HG02763 (cell line): ENCODE results near the gene PNCK.
"Not testable (repeated sequence)": the region's sequence is repeated elsewhere in the genome, so short reads cannot be mapped to it uniquely, and the experiment has no call there.

ENCODE experiments used
- ATAC-seq: cut with Tn5 transposase; IDR thresholded peaks from one replicate; pipeline ENCODE4 v1.9.1; 2021; ENCODE audit warnings: mild to moderate bottlenecking, moderate library complexity; ENCODE audit not compliant: unreplicated experiment

The PNCK gene

GRCh38 chrX:153673428-153674218 lies at the start of gene PNCK:
Gene PNCK (minus strand): TSS chrX:153673813. CDS start chrX:153673076, 737 bp downstream.
- no peak for ATAC-seq

DNA sequence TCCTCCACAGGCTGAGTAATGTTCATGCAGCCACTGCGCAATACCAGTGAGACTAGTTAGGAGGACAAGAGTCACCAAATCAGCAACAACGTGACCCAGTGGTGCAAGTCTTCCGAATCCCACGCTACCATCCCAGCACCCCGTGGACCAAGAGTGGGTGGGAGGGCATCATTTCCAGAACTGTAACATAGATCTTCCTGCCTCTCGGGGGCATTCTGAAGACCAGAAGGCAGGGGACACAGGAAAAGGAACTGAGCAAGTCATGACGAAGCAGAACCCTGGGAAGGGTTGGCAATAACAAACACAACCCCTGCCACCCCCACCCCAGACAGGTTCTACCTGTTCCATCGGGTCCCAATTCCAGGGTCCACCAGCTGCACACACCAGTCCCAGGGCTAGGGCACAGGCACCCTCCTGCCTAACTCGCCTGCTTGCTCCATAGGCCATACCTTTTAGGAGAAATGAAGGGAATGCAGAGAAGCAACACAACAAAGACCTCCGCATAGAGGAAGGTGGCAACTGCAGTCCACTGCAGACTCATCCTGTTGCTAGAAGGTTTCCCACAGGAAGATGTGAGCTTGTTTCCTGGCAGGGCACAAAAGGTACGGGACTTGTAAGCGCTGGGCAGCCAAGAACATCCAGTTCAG lies 49.2 kb upstream of the PNCK start:
- ATAC-seq = no peak

- no peak for ATAC-seq
Measured at GRCh38 chrX:153719701-153720100, 46.1 kb upstream of the PNCK start.

DNA sequence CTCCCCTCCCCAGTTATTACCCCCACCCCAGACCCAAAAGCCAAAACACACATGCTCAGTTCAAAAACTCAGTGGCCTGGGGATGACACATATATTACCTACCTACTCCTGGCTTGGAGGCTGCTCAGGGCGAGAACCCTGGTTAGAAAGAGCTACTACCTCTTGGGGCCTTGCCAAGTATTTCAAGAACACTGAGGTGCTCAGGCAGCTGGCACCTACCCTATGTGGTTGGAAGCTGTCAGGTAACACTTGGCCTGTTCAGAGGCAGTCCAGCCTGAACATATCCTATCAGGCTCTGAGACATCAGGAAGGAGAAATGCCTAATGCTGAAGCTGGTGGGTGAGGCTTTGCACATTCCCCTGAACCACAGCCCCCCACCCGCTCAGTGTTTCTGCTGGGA lies 45.6 kb upstream of the PNCK start:
- ATAC-seq = no peak

DNA sequence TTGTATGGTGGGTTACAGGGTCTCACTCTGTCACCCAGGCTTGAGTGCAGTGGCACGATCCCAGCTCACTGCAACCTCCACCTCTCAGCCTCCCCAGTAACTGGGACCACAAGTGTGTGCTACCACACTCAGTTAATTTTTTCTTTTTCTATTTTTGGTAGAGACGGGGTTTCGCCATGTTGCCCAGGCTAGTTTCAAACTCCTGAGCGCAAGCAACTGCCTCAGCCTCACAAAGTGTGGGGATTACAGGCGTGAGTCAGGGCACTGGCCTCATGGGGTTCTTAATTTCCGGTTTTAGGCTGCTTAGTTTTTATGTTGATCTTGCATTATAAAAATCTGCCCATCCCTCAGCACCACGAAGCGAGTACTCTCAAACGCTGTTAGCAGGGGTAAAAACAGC lies 43.8 kb upstream of the PNCK start:
- no peak for ATAC-seq

DNA sequence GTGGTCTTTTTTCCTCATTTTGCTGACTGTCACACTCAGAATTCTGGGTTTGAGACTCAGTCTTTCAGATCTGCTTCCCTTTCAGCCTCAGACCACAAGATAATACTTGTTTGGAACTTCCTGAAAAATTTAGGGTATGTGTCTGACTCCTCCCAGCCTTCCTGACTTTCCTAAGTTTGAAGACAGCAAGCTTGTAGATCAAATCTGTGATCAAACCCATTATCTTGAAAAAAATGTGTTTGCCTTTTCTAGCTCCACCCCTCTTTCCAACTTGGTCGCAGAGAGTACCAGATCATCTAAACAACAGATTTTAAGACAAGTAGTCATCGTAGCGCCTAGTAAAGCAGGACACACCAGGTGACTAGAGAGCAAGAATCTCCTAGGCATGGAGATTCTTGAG lies 40.6 kb upstream of the PNCK start:
- ATAC-seq = no peak

- ATAC-seq = no peak
Measured at GRCh38 chrX:153709726-153710674, 36.4 kb upstream of the PNCK start.

GRCh38 chrX:153708415-153708814 lies 34.8 kb upstream of the PNCK start:
- no peak for ATAC-seq

DNA sequence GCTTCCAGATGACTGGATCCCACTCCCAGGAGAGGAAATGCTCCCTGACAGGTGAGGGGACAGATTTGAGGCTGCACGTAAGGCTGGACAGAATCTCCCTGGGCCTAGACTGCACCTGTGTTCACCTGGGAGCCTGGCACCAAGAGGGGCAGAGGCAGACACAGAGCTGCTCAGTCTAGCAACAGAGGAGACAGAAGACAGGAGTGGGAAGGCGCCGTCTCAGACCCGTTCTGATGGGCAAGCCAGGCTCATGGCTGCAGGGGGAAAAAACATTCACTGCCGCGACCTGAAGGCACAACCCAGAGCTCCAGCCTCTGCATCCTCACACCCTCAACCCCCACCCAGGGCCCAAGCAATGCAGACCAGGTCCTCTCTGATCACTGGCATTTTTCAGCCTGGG lies 33.8 kb upstream of the PNCK start:
- no peak for ATAC-seq

- ATAC-seq = no peak
Measured at GRCh38 chrX:153706799-153707198, 33.2 kb upstream of the PNCK start.

DNA sequence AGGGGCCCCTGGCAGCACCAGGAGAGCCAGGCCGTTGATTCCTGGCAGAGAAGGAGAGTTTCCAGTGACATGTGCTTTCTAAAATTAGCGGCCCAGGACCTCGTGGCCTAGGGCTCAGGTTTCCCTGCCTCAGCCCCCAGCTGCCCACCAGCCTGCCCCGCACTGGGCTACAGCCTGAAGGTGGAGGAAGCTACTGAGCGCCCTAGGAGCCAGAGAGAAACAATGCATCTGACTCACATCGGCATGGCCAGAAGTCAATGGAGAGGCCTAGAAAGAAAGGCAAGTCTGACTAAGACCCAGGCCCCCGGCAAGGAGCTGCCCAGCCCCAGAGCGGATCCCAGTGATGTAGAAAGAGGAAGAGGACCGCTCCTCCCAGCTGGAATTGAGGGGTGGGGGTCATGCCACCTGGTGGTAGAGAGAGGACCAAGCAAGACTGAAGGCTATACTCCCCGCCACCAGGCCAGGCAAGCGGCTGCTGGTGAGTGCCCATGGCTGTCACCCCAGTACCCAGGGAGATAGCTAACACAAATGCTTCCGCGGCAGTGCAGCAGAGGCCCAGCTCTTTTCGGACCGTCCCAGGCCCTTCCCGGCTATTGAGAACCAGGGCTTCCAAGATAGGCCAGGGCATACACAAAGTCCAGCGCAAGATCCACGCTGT lies 31.9 kb upstream of the PNCK start:
- ATAC-seq = not testable (repeated sequence)

GRCh38 chrX:153704631-153705402 lies 31.2 kb upstream of the PNCK start:
- not testable (repeated sequence) for ATAC-seq

DNA sequence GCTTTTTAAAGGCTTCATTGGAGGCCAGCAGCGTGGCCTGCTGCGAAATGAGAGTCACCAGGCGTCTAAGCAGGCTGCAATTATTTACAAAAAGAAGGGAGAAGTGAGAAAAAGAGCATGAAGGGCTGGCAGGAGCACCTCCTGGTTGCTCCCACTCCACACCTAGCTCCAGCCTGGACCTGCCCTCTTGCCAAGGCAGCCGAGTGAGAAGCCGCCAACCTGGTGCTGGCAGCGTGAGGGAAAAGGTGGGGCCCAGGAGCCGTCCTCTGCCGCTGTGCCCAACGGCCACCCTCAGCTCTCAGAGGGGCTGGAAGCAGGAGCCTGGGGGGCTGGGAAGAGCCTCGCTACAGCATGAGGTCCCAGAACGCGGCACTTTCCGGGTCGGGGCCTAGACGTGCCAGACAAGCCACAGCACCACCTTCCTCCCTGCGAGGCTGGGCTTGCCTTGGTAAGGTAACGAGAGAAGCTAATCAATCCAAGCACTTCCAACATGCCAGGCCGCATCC lies 30.5 kb upstream of the PNCK start:
- no peak for ATAC-seq

GRCh38 chrX:153703036-153703370 lies 29.4 kb upstream of the PNCK start:
- ATAC-seq = no peak

DNA sequence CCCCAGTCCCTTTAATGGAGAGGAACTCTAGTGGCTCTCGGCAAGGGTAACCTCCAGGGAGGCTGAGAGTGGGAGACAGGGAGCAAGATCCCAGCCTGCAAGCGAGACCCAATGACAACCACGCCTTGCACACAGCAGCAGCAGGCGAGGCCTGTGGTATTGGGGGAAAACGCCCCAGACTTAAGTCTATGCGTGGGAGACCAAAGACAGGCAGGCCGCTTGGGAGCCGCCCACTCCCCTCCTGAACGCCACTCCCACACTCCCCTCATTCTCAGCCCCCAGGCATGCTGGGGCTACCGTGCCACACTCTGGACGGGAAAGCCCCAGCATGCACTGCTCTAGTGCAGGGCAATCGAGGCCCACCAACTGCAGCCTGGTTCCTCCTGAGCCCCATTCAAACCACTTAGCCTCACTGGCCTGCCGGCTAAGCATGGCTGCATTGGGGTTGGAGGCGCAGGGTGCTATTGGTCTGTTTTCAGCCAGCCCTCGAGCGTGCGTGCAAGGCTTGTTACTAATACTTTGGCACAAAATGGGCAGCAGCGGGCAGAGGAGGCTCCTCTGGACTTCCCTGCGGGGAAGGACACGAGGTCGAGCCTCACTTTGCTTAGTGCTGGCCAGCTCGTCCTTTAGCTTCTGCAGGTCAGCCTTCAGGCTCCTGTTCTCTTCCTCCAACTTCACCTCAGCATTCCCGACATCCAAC lies 28.9 kb upstream of the PNCK start:
- no peak for ATAC-seq

- no peak for ATAC-seq
Measured at GRCh38 chrX:153701706-153702105, 28.1 kb upstream of the PNCK start.

DNA sequence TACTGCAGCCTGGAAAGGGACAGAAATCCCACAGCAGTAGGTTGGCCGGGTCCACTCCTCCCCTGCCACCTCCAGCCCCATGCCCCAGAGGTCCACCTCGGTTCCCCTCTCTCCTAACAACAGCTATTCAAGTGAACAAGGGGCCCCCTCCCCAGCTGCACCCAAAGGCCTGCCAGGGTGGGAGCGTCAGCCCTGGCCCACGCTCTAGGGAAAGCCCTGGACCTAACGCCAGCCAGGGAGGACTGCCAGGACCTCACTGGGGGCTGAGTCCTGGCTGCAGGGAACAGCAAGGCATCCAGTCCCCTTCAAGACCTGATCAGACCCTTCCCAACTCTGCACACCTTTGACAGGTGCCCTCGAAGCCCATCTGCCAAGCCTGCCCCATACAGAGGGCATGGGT lies 27.4 kb upstream of the PNCK start:
- no peak for ATAC-seq

- no peak for ATAC-seq
Measured at GRCh38 chrX:153700376-153700945, 26.8 kb upstream of the PNCK start.

DNA sequence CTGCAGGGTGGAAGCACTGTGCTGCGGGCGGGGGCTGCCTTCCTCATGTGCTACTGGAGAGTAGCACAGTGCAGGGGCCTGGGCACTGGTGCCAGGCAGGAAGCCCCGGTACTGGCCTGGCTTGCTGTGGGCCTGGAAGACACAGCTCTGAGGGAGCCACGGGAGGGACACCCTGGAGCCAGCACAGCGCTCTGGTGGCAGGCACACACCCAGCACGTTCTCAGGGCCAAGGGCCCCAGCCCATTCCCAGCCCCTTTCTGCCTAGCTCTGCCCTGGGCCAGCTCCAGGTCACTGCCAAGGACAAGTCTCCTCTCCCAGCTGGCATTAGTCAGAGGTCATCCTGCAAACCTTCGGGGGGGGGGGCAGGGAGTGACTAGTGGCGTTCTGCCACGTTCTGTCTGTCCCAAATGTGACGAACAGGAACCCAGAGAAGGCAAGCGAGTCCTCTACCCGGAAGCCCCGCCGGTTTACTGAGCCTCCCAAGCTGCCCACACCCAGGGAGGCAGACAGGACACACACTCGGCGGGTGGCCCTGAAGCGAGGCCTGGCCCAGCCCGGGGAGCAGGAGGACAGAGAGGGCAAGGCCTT lies 26.3 kb upstream of the PNCK start:
- not testable (repeated sequence) for ATAC-seq
